GM12878 (cell line): ENCODE results near the gene C1QTNF5. TPM values are rescaled to one million over a fixed set of nuclear protein-coding genes. Genes with fewer than 3 reads are reported as not detected.
A peak's percentile ranks its signal among the peaks of the same experiment; 100 is the strongest.

ENCODE experiments used
- ATAC-seq: fragments of 200-7000 bp; cut with Tn5 transposase; 3 replicates; pipeline ENCODE4 v1.9.1; 2020; ENCODE audit warnings: mild to moderate bottlenecking, moderate library complexity
- BruUV-seq: library from RNA; stranded (reverse); fragments of 400-500 nt; replicated peaks from 2 replicates; lab custom pipeline; 2021; lab: Mats Ljungman, UMichigan
- CTCF ChIA-PET: fragments of 300-600 bp; sonication (Branson Sonifier 250); formaldehyde crosslinking; extraction: SDS; loops from one replicate; lab custom pipeline; 2021; ENCODE audit warnings: inconsistent platforms; lab: Yijun Ruan, JAX
- POLR2A ChIA-PET: fragments of 350-600 bp; formaldehyde crosslinking; extraction: SDS; loops from one replicate; lab custom pipeline; 2021; ENCODE audit warnings: inconsistent platforms; lab: Charles Lee
- RAD21 ChIA-PET: fragments of 300-600 bp; sonication (Branson Sonifier 250); formaldehyde crosslinking; loops from one replicate; lab custom pipeline; 2023; ENCODE audit warnings: antibody characterized with exemption; ENCODE audit not compliant: unreplicated experiment; lab: Charles Lee
- SMC1A ChIA-PET: fragments of 300-600 bp; sonication (Branson Sonifier 250); formaldehyde crosslinking; loops from one replicate; lab custom pipeline; 2023; ENCODE audit not compliant: unreplicated experiment, uncharacterized antibody; lab: Charles Lee
- DNase-seq: peaks from one replicate; pipeline ENCODE4 v3.0.0-alpha.2; 2011; ENCODE audit warnings: low read depth, low spot score
- FAIRE-seq: peaks from 3 replicates; lab custom pipeline; 2011; peaks lifted over from hg19 to GRCh38; lab: Jason Lieb, UNC
- H2AFZ ChIP-seq: 2 replicates; pipeline ENCODE4 v1.6.0; 2011; ENCODE audit warnings: low read depth, low read length, control low read depth; ENCODE audit not compliant: control insufficient read depth
- H3K27ac ChIP-seq: 2 replicates; pipeline ENCODE4 v1.5.1; 2011; ENCODE audit warnings: control low read depth; ENCODE audit not compliant: control insufficient read depth, insufficient read depth
- H3K27me3 ChIP-seq, 2 experiments: replicated peaks in 1 of 2; 2 replicates each; pipeline versions ENCODE4 v1.6.0 to v1.6.1; 2011; ENCODE audit warnings: low read length in 1 of 2; ENCODE audit not compliant: control insufficient read depth in 2 of 2, insufficient read depth in 2 of 2
- H3K36me3 ChIP-seq, 2 experiments: 2 replicates each; pipeline ENCODE4 v1.5.1; 2011; ENCODE audit warnings: low read length in 1 of 2; ENCODE audit not compliant: control insufficient read depth in 2 of 2, insufficient read depth in 2 of 2
- H3K4me1 ChIP-seq: 2 replicates; pipeline ENCODE4 v1.6.1; 2011; ENCODE audit warnings: mild to moderate bottlenecking, low read length, moderate library complexity, mixed read lengths; ENCODE audit not compliant: control insufficient read depth, insufficient read depth
- H3K4me2 ChIP-seq: 2 replicates; pipeline ENCODE4 v1.6.0; 2011; ENCODE audit warnings: control low read depth; ENCODE audit not compliant: control insufficient read depth, insufficient read depth
- H3K4me3 ChIP-seq: fragments of 200-600 bp; sonication (generic); 2 replicates; pipeline ENCODE4 v1.5.1; 2016
- H3K79me2 ChIP-seq: 2 replicates; pipeline ENCODE4 v1.6.0; 2011; ENCODE audit warnings: low read length; ENCODE audit not compliant: control insufficient read depth, insufficient read depth
- H3K9ac ChIP-seq: 2 replicates; pipeline ENCODE4 v1.8.0; 2011; ENCODE audit warnings: low read length, control low read depth, mixed read lengths; ENCODE audit not compliant: control insufficient read depth, insufficient read depth
- H3K9me3 ChIP-seq: replicated peaks from 3 replicates; pipeline ENCODE4 v1.5.1; 2011; ENCODE audit warnings: mild to moderate bottlenecking, low read length; ENCODE audit not compliant: control insufficient read depth, insufficient read depth
- H4K20me1 ChIP-seq: 2 replicates; pipeline ENCODE4 v1.6.0; 2011; ENCODE audit not compliant: control insufficient read depth, insufficient read depth
- DPF2 ChIP-seq: fragments of 450-650 bp; IDR thresholded peaks from 2 replicates; pipeline ENCODE4 v1.6.1; 2017; ENCODE audit warnings: mild to moderate bottlenecking
- E2F8 ChIP-seq: fragments of 450-650 bp; IDR thresholded peaks from 2 replicates; pipeline ENCODE4 v1.6.1; 2018; ENCODE audit warnings: mild to moderate bottlenecking, low read depth, moderate library complexity; ENCODE audit not compliant: partially characterized antibody
- EGR1 ChIP-seq, 2 experiments: IDR thresholded peaks; 1 replicate in 1 of 2; 2 replicates in 1 of 2; pipeline ENCODE4 v1.6.1; 2011 to 2012; ENCODE audit warnings: low read depth in 2 of 2, low read length in 2 of 2, borderline replicate concordance in 1 of 2, mild to moderate bottlenecking in 1 of 2, moderate library complexity in 1 of 2
- FOXK2 ChIP-seq: fragments of 450-650 bp; IDR thresholded peaks from 2 replicates; pipeline ENCODE4 v1.6.1; 2017; ENCODE audit warnings: mild to moderate bottlenecking, moderate library complexity
- FOXM1 ChIP-seq: IDR thresholded peaks from 2 replicates; pipeline ENCODE4 v1.6.1; 2012; ENCODE audit warnings: low read depth, mild to moderate bottlenecking, inconsistent platforms, low read length, moderate library complexity
- KLF5 ChIP-seq: fragments of 450-650 bp; IDR thresholded peaks from 2 replicates; pipeline ENCODE4 v1.6.1; 2014; ENCODE audit warnings: mild to moderate bottlenecking; ENCODE audit not compliant: partially characterized antibody
- LARP7 ChIP-seq: fragments of 450-650 bp; IDR thresholded peaks from 2 replicates; pipeline ENCODE4 v1.6.1; 2017; ENCODE audit warnings: mild to moderate bottlenecking
- POLR2AphosphoS5 ChIP-seq: IDR thresholded peaks from 2 replicates; pipeline ENCODE4 v1.6.1; 2011; ENCODE audit warnings: mild to moderate bottlenecking, low read length, inconsistent platforms
- RUNX3 ChIP-seq: IDR thresholded peaks from 2 replicates; pipeline ENCODE4 v1.6.1; 2012; ENCODE audit warnings: low read length, inconsistent platforms
- SIN3A ChIP-seq: IDR thresholded peaks from 2 replicates; pipeline ENCODE4 v1.6.1; 2012; ENCODE audit warnings: low read depth, low read length, improper control_type of control experiment
- SRF ChIP-seq, 2 experiments: IDR thresholded peaks; 2 replicates each; pipeline ENCODE4 v1.6.1; 2011; ENCODE audit warnings: low read depth in 2 of 2, low read length in 2 of 2, mild to moderate bottlenecking in 1 of 2, moderate library complexity in 1 of 2
- TAF1 ChIP-seq: IDR thresholded peaks from 2 replicates; pipeline ENCODE4 v1.6.1; 2011; ENCODE audit warnings: mild to moderate bottlenecking, low read depth, low read length, borderline replicate concordance
- TCF12 ChIP-seq: IDR thresholded peaks from 2 replicates; pipeline ENCODE4 v1.6.1; 2011; ENCODE audit warnings: low read depth, mild to moderate bottlenecking, low read length
- ZBTB40 ChIP-seq: fragments of 450-650 bp; IDR thresholded peaks from 2 replicates; pipeline ENCODE4 v1.6.1; 2016; ENCODE audit warnings: mild to moderate bottlenecking, moderate library complexity, borderline replicate concordance
- WGBS: methylation state at CpG from one replicate; pipeline ENCODE4 v1.1.6; 2016; ENCODE audit warnings: low lambda C conversion rate; ENCODE audit not compliant: insufficient replicate concordance, insufficient coverage; ENCODE audit errors: missing lambda C conversion rate; 5-methylcytosine and 5-hydroxymethylcytosine counted together
- in situ Hi-C: fragments of 300-500 bp; cut with MboI; formaldehyde crosslinking; loops from 9 replicates; pipeline ENCODE4 v1.14.3; 2018; ENCODE audit warnings: mixed read lengths
- intact Hi-C: fragments of 100-400 bp; cut with micrococcal nuclease; formaldehyde crosslinking; loops from one replicate; pipeline ENCODE4 v1.14.2; 2022; ENCODE audit not compliant: unreplicated experiment
- polyA plus RNA-seq, 11 experiments: library from polyadenylated mRNA; depleted of rRNA in 4 of 11; unstranded in 6 of 11; stranded (reverse) in 5 of 11; fragments of >200 nt; fragmentation: Nextera tagmentation in 4 of 11; fragmentation: Illumina TruSeq in 1 of 11; extraction: Ambion mirVana in 4 of 11; extraction: Trizol in 1 of 11; gene quantifications; 1 replicate in 1 of 11; 2 replicates in 10 of 11; pipeline versions ENCODE4 v1.2.1 to v1.2.3, GENCODE V29; 2011 to 2016; ENCODE audit warnings: inconsistent platforms in 2 of 11, missing spikeins in 2 of 11, low read depth in 1 of 11
- total RNA-seq, 4 experiments: library from RNA; depleted of rRNA in 3 of 4; stranded (reverse); fragments of >200 nt in 3 of 4; fragmentation: Illumina TruSeq in 1 of 4; extraction: Trizol in 1 of 4; gene quantifications; 2 replicates each; pipeline versions ENCODE4 v1.2.1 to v1.2.3, GENCODE V29; 2013 to 2021

The C1QTNF5 gene
- total and polyA plus RNA-seq, 10 of the 15 experiments (the other 5 are each of a cell fraction or from before 2014, with no cell fraction given), result not detected

DNA sequence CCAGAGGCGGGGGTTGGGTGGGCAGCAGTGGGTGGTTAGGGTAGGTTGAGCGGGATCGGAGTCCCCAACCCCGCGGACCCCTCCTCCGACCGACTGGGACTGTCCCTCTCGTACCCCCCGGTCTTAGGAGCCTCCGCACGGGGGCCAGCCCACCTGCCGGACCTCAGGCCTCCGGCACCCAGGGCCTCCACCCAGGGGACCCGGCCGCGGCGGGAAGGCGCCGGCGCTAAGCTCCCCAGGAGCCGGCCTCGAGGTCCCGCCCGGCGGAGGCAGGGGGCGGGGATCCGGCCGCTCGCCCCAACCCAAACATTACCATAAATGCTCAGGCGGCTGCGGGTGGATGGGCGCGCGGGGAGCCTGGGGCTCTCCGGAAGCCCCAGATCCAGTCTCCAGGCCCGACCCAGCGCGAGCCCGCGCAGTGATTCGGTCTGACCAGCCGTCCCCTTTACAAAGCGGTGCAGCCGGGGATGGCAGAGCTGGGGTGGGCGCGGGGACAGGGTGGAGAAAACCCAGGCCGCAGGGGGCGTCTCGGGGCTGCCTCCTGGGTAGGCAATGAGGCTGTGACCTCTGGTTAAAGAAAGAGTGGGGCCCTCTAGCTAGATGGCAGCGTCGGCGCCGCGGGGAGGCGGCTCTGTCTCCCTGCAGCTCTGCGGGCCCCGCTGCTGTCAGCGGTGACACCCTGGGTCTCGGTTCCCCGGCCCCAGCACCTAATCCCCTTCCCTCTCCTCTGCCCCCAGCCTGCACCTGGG is 19.7 kb downstream of the C1QTNF5 start:
- H3K4me1 ChIP-seq, result peaks cover 41% of the 10 kb centered on the region
- peaks cover 1 to 9% of the 10 kb centered on the region in 2 experiments; a peak in 3 of 4 replicates for H3K27me3 ChIP-seq
- H3K4me2 ChIP-seq, result peak overlapping the region; percentile 86
- no peak for TF ChIP-seq ZBTB40
- no peak for TF ChIP-seq TCF12
- 0 out of 2 replicates have a peak, but pooled peaks have one; percentile 41 for TF ChIP-seq SIN3A
- TF ChIP-seq EGR1 (IDR thresholded peaks at IDR 0.05; ENCODE audit: borderline replicate concordance in 1 of 2, low read depth in 2 of 2, low read length in 2 of 2), result 0 out of 3 replicates have a peak, but pooled peaks of 1 of the 2 experiments have one; percentile 7
- TF ChIP-seq SRF (IDR thresholded peaks at IDR 0.05; ENCODE audit: low read depth in 2 of 2, low read length in 2 of 2), result peak in 1 of 2 experiments; percentile 91; a peak in 2 of 4 replicates
- no peak for TF ChIP-seq E2F8
- TF ChIP-seq KLF5, result peak; percentile 59
- TF ChIP-seq LARP7, result no peak
- TF ChIP-seq RUNX3, result peak; percentile 30; the same call in 1 of the 2 replicates
- TF ChIP-seq DPF2, result peak; percentile 31; the same call in 1 of the 2 replicates
- TF ChIP-seq TAF1, result peak; percentile 66; the same call in 1 of the 2 replicates
- TF ChIP-seq FOXK2, result no peak
- no peak for TF ChIP-seq FOXM1
- peak; percentile 72 for TF ChIP-seq POLR2AphosphoS5

More for the DNA sequence above, 19.7 kb downstream of the C1QTNF5 start:
- ChIA-PET POLR2A (interaction anchor here (0.6 to 3.0 kb wide), 12 partner anchors 11 to 331 kb away, joined by 3 to 20 read pairs (median 3); partner anchors contain the start of genes C2CD2L, CBL and RNF26), CTCF (interaction anchor here (0.6 to 5.6 kb wide), 33 partner anchors 12 to 290 kb away, joined by 3 to 88 read pairs (median 5); partner anchors contain the start of genes CBL, HINFP, HMBS and NLRX1), SMC1A (interaction anchor here (0.6 to 1.8 kb wide), 10 partner anchors 11 to 416 kb away, joined by 3 to 8 read pairs (median 3); partner anchors contain the start of genes C1QTNF5 and HINFP), RAD21 (interaction anchor here (0.7 to 4.5 kb wide), 17 partner anchors 11 to 269 kb away, joined by 3 to 26 read pairs (median 3); partner anchors contain the start of genes C2CD2L, CBL, DPAGT1 and HINFP)
- FAIRE-seq, result peak; percentile 84
- intact Hi-C loops, result loop anchor here (5.0 kb wide), 4 partner anchors 114 to 394 kb away; partner anchors contain the start of genes ABCG4, BCL9L, CBL and NLRX1
- DNase-seq, result no peak
- H3K36me3 ChIP-seq, result no peaks in the 10 kb centered on the region
- peak overlapping the region; percentile 95 for H2AFZ ChIP-seq
- peak overlapping the region; percentile 77 for H3K27ac ChIP-seq
- in situ Hi-C loops, result no loop called here
- H4K20me1 ChIP-seq, result no peaks in the 10 kb centered on the region
- H3K9me3 ChIP-seq, result no peaks in the 10 kb centered on the region
- H3K79me2 ChIP-seq, result no peaks in the 10 kb centered on the region
- peak overlapping the region; percentile 84 for H3K9ac ChIP-seq
- under 1% methylated on average over 51 of the region's 60 CpGs for WGBS
- peak; percentile 76 for ATAC-seq
- peak overlapping the region; percentile 79 for H3K4me3 ChIP-seq
- BruUV-seq, result TSS peak; percentile 89
